Stomach smooth muscle (tissue), 2 donors: ENCODE data around the gene H1-8.
"Not testable (repeated sequence)": the region's sequence is repeated elsewhere in the genome, so short reads cannot be mapped to it uniquely, and the experiment has no call there.

Experiments
- H3K27ac ChIP-seq: one replicate; pipeline ENCODE4 v1.7.0; 2013; ENCODE audit warnings: mild to moderate bottlenecking, low read length, inconsistent platforms
- H3K27me3 ChIP-seq, 2 donors: one replicate each; pipeline ENCODE4 v1.7.0; 2013; ENCODE audit warnings: low read length in 2 of 2; ENCODE audit not compliant: insufficient read depth in 2 of 2, control insufficient read depth in 1 of 2
- H3K36me3 ChIP-seq, 2 donors: one replicate each; pipeline ENCODE4 v1.7.0; 2013; ENCODE audit warnings: low read length in 2 of 2; ENCODE audit not compliant: control insufficient read depth in 2 of 2, insufficient read depth in 2 of 2
- H3K4me1 ChIP-seq: one replicate; pipeline ENCODE4 v1.7.0; 2013; ENCODE audit warnings: low read length; ENCODE audit not compliant: control insufficient read depth, insufficient read depth
- H3K4me3 ChIP-seq, 2 donors: one replicate each; pipeline ENCODE4 v1.7.0; 2013; ENCODE audit warnings: low read length in 2 of 2
- H3K9ac ChIP-seq, 2 donors: one replicate each; pipeline ENCODE4 v1.7.0; 2013; ENCODE audit warnings: low read length in 2 of 2, mild to moderate bottlenecking in 1 of 2
- H3K9me3 ChIP-seq, 2 donors: one replicate each; pipeline ENCODE4 v1.7.0; 2013; ENCODE audit warnings: low read length in 2 of 2; ENCODE audit not compliant: control insufficient read depth in 2 of 2
- donor health status: healthy.
- donor health status: Pancreatic carcinoma.

The H1-8 gene, protein sequence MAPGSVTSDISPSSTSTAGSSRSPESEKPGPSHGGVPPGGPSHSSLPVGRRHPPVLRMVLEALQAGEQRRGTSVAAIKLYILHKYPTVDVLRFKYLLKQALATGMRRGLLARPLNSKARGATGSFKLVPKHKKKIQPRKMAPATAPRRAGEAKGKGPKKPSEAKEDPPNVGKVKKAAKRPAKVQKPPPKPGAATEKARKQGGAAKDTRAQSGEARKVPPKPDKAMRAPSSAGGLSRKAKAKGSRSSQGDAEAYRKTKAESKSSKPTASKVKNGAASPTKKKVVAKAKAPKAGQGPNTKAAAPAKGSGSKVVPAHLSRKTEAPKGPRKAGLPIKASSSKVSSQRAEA

DNA sequence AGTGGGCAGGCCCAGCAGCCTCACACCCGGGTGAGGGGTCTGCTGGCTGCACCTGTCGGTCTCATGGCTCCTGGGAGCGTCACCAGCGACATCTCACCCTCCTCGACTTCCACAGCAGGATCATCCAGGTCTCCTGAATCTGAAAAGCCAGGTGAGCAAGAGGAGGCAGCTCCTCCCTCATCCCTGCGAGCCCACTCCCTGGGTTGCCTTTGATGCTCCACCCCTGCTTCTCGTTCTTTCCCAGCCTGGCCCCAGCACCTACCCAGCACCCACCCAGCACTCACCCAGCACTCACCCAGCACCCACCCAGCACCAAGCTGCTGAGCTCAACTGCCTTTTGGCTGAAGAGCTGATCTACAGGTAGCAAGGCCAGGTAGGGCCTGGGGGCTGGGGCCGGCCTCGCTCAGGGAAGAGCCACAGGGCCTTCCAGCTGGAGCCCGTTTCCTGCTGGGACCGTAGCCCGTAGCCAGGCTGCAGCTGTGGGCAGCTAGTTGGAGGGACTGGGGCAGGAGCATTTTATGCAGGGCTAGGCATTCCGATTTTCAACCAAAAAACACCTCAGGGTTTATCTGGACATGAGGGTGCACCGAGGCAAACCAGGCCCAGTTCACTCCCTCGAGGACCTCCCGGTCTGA lies at the start of gene H1-8:
Gene H1-8, plus strand, starts transcription at position 20 of the 635 bp plus-strand sequence. Its CDS starts 44 bp downstream, at position 64.
- no peaks in the 10 kb centered on the region for H3K4me1 ChIP-seq
- no peak within 1 kb of the TSS for H3K27ac ChIP-seq
- H3K27me3 ChIP-seq: no peaks in the 10 kb centered on the region
- H3K9ac ChIP-seq: no peak within 1 kb of the TSS
- no peak within 1 kb of the TSS for H3K4me3 ChIP-seq
- H3K9me3 ChIP-seq: no peaks in the 10 kb centered on the region
- H3K36me3 ChIP-seq: no peaks in the 10 kb centered on the region

DNA sequence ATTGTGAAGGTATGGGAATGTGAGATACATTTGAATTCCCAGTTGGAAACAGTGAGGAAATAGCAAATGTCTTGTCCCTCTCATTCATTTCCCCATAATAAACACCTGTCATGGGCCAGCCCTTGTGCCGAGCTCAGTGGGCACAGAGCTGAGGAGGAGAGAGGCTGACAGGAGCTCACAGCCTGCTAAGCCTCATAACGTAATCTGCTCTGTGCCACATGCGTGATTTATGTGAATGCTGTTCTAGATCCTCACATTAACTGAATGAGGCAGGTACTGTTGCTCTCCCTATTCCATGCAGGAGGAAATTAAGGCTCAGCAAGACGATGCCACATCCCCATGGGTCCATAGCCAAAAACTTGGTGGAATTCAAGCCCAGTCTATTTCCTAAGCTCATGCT lies 49.8 kb upstream of the H1-8 start:
- no peaks in the 10 kb centered on the region for H3K9me3 ChIP-seq
- peaks cover 12% of the 10 kb centered on the region for H3K4me1 ChIP-seq
- no peak overlapping the region for H3K27ac ChIP-seq
- peaks cover 22 to 27% of the 10 kb centered on the region in 2 donors for H3K36me3 ChIP-seq
- H3K9ac ChIP-seq: no peak overlapping the region
- H3K4me3 ChIP-seq: no peak overlapping the region
- no peaks in the 10 kb centered on the region for H3K27me3 ChIP-seq

- not testable (repeated sequence) for H3K27ac ChIP-seq, H3K27me3 ChIP-seq, H3K9me3 ChIP-seq, H3K9ac ChIP-seq, H3K4me3 ChIP-seq
- Histone ChIP-seq H3K36me3 (peaks cover 22 to 27% of the 10 kb centered on the region in 2 donors), H3K4me1 (peaks cover 12% of the 10 kb centered on the region)
Measured at GRCh38 chr3:129494499-129494898, 48.5 kb upstream of the H1-8 start.

DNA sequence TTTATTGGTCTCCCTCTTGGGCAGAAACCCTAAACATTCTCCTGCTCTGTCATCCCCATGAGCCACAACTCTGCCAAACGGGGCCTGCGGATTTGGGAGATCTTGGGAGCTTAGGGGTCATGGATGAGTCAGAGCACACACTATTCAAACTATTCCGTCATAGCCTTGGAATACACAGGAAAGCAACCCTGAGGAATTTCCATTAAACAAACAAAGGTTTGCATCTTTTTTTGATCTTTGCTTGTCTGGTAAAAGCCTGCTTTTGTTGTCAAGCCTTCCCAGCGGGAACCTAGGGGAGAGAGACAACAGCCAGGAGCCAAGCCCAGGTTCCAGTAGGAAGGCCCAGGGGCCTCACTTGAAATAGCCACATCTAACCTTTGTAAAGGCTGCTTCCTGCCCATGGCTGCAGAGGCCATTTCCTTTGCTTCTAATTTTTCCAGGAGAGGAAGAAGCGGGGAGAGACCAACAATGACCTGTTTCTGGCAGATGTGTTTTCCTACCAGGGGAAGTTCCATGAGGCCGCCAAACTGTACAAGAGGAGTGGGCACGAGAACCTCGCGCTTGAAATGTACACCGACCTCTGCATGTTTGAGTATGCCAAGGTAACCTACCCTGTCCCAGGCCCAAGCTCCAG lies 47.9 kb upstream of the H1-8 start:
- not testable (repeated sequence) for H3K27me3 ChIP-seq, H3K27ac ChIP-seq, H3K9ac ChIP-seq, H3K9me3 ChIP-seq, H3K4me3 ChIP-seq
- Histone ChIP-seq H3K4me1 (peaks cover 12% of the 10 kb centered on the region), H3K36me3 (peaks cover 26 to 27% of the 10 kb centered on the region in 2 donors)

DNA sequence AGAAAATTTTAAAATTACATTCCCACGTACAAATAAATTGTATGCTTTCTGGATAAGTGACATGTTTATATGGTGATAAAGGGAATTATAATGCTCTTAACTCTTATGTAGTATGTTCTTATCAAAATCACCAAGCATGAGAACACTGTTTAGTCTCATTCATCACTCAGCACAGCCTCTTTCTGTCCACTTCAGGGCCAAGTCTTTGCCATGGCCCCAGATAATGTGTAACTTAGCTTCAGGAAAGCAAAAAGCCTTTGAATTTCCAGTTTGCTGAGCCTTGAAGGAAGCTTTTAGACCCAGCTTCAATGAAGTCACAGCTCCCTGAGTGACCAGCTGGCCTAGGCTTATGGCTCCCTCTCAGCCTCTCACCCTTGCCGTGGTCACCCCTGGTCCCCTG lies 45.1 kb upstream of the H1-8 start:
- not testable (repeated sequence) for H3K9ac ChIP-seq, H3K4me3 ChIP-seq, H3K27ac ChIP-seq, H3K27me3 ChIP-seq, H3K4me1 ChIP-seq, H3K9me3 ChIP-seq
- H3K36me3 ChIP-seq: peaks cover 24 to 37% of the 10 kb centered on the region in 2 donors

- not testable (repeated sequence) for H3K27me3 ChIP-seq, H3K9me3 ChIP-seq, H3K9ac ChIP-seq, H3K4me1 ChIP-seq, H3K4me3 ChIP-seq, H3K27ac ChIP-seq
- peaks cover 17 to 29% of the 10 kb centered on the region in 2 donors for H3K36me3 ChIP-seq
Measured at GRCh38 chr3:129498603-129499488, 44.1 kb upstream of the H1-8 start.

GRCh38 chr3:129499604-129500333 lies 43.2 kb upstream of the H1-8 start:
- not testable (repeated sequence) for H3K27ac ChIP-seq, H3K9me3 ChIP-seq, H3K27me3 ChIP-seq, H3K9ac ChIP-seq, H3K4me3 ChIP-seq, H3K4me1 ChIP-seq
- H3K36me3 ChIP-seq: peaks cover 18 to 33% of the 10 kb centered on the region in 2 donors

- H3K9me3 ChIP-seq: no peaks in the 10 kb centered on the region
- H3K27me3 ChIP-seq: no peaks in the 10 kb centered on the region
- H3K36me3 ChIP-seq: peaks cover 17 to 38% of the 10 kb centered on the region in 2 donors
- H3K4me1 ChIP-seq: no peaks in the 10 kb centered on the region
- H3K4me3 ChIP-seq: no peak overlapping the region
- no peak overlapping the region for H3K9ac ChIP-seq
- no peak overlapping the region for H3K27ac ChIP-seq
Measured at GRCh38 chr3:129500334-129500658, 42.7 kb upstream of the H1-8 start.

DNA sequence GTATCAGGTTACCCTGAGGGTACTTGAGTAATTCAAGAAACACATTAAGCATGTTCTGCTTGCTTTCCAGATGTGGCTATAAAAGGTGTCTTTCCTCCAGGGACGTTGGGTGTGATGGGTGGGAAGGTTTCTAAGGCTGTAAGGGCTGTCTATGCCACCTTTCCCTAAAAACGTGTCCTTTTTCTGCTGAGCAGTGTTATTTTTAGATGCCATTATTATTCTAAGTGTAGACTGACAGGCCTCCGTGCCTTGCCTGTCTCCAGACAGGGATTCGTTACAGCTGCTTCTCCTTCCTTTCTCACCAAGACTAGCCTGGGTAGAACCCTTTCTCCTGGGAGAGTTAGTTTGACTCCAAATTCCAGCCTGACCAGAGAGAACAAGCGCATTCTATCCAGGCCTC lies 41.3 kb upstream of the H1-8 start:
- H3K27ac ChIP-seq: no peak overlapping the region
- H3K4me1 ChIP-seq: no peaks in the 10 kb centered on the region
- H3K4me3 ChIP-seq: no peak overlapping the region
- H3K9ac ChIP-seq: no peak overlapping the region
- H3K27me3 ChIP-seq: no peaks in the 10 kb centered on the region
- H3K36me3 ChIP-seq: peaks cover 20 to 43% of the 10 kb centered on the region in 2 donors
- H3K9me3 ChIP-seq: no peaks in the 10 kb centered on the region
